Ascending aorta (tissue), 2 donors: ENCODE measurements around the gene CRACR2B. TPM values are rescaled to one million over a fixed set of nuclear protein-coding genes. Genes with fewer than 3 reads are reported as not detected.
A peak's percentile ranks its signal among the peaks of the same experiment; 100 is the strongest.

Experiments used
- DNase-seq, 2 donors: peaks; one replicate each; pipeline ENCODE4 v3.0.0-alpha.2; 2019; ENCODE audit warnings: low spot score in 2 of 2
- H3K27ac ChIP-seq, 2 donors: fragments of 200-600 bp; sonication (generic); one replicate each; pipeline ENCODE4 v1.5.1; 2016 to 2017; ENCODE audit warnings: mild to moderate bottlenecking in 1 of 2
- H3K27me3 ChIP-seq: fragments of 200-600 bp; sonication (generic); one replicate; pipeline ENCODE4 v1.5.1; 2017
- H3K36me3 ChIP-seq, 2 donors: fragments of 200-600 bp; sonication (generic); one replicate each; pipeline ENCODE4 v1.5.1; 2016
- H3K4me1 ChIP-seq, 2 donors: fragments of 200-600 bp; sonication (generic); one replicate each; pipeline ENCODE4 v1.5.1; 2016 to 2017; ENCODE audit warnings: mild to moderate bottlenecking in 1 of 2
- H3K4me3 ChIP-seq, 2 donors: fragments of 200-600 bp; sonication (generic); one replicate each; pipeline ENCODE4 v1.5.1; 2016 to 2017; ENCODE audit warnings: mild to moderate bottlenecking in 1 of 2
- H3K9me3 ChIP-seq, 2 donors: fragments of 200-600 bp; sonication (generic); one replicate each; pipeline ENCODE4 v1.5.1; 2016
- CTCF ChIP-seq, 3 experiments: fragments of 200-600 bp in 2 of 3; fragments of 450-650 bp in 1 of 3; sonication (generic) in 2 of 3; IDR thresholded peaks; one replicate each; pipeline ENCODE4 v1.5.1; 2016 to 2019; ENCODE audit warnings: antibody characterized with exemption in 3 of 3, mild to moderate bottlenecking in 1 of 3, moderate library complexity in 1 of 3
- intact Hi-C: fragments of 100-400 bp; cut with DNase I; formaldehyde crosslinking; loops from one replicate; pipeline ENCODE4 v1.15.1; 2023
- total RNA-seq: library from RNA; depleted of rRNA; stranded (reverse); fragments of >200 nt; gene quantifications from one replicate; pipeline ENCODE4 v1.1.0, GENCODE V29; 2016

The CRACR2B gene
- total RNA-seq, 1 donor from 2014 or later, result 20.5 TPM

- H3K27ac ChIP-seq, result peak overlapping the region; percentile 92 to 95
- intact Hi-C loops, result loop anchor here (10.0 kb wide), 2 partner anchors 713 to 923 kb away; partner anchors contain the start of gene CTSD
- DNase-seq, result no peak
- no peak for TF ChIP-seq CTCF (IDR thresholded peaks at IDR 0.05)
- H3K27me3 ChIP-seq, result no peaks in the 10 kb centered on the region
- H3K36me3 ChIP-seq, result peaks cover 33 to 37% of the 10 kb centered on the region in 2 donors
- peak overlapping the region; percentile 94 to 98 for H3K4me3 ChIP-seq
- H3K9me3 ChIP-seq, result no peaks in the 10 kb centered on the region
- peaks cover 36 to 41% of the 10 kb centered on the region in 2 donors for H3K4me1 ChIP-seq
Measured at GRCh38 chr11:841981-842369, 14.3 kb downstream of the CRACR2B start.

- intact Hi-C loops, result loop anchor here (10.0 kb wide), 2 partner anchors 712 to 922 kb away; partner anchors contain the start of gene CTSD
- Histone ChIP-seq H3K9me3 (no peaks in the 10 kb centered on the region), H3K27me3 (no peaks in the 10 kb centered on the region), H3K4me3 (peak within 1 kb of the TSS; percentile 94 to 98), H3K4me1 (peaks cover 36 to 41% of the 10 kb centered on the region in 2 donors), H3K27ac (peak within 1 kb of the TSS; percentile 92 to 95), H3K36me3 (peaks cover 28 to 32% of the 10 kb centered on the region in 2 donors)
- DNase-seq, result peak in 1 of 2 donors; percentile 93
- no peak for TF ChIP-seq CTCF (IDR thresholded peaks at IDR 0.05)
Measured at GRCh38 chr11:842370-843002, 14.8 kb downstream of the CRACR2B start, which contains the start of the genes POLR2L and TSPAN4. POLR2L (minus strand) TSS chr11:842529; CDS start chr11:842508, 21 bp downstream. TSPAN4 (plus strand) TSS chr11:842852; CDS start chr11:850305, 7,453 bp downstream.

- intact Hi-C loops, result loop anchor here (10.0 kb wide), 2 partner anchors 712 to 922 kb away; partner anchors contain the start of gene CTSD
- peak overlapping the region; percentile 94 to 98 for H3K4me3 ChIP-seq
- H3K27ac ChIP-seq, result peak overlapping the region; percentile 92 to 95
- no peak for DNase-seq
- no peaks in the 10 kb centered on the region for H3K27me3 ChIP-seq
- no peak for TF ChIP-seq CTCF (IDR thresholded peaks at IDR 0.05)
- peaks cover 20 to 24% of the 10 kb centered on the region in 2 donors for H3K36me3 ChIP-seq
- H3K9me3 ChIP-seq, result no peaks in the 10 kb centered on the region
- H3K4me1 ChIP-seq, result peaks cover 39 to 44% of the 10 kb centered on the region in 2 donors
Measured at GRCh38 chr11:843086-843734, 15.5 kb downstream of the CRACR2B start.

GRCh38 chr11:843818-844692, 16.3 kb downstream of the CRACR2B start:
- Histone ChIP-seq H3K36me3 (peaks cover 12 to 16% of the 10 kb centered on the region in 2 donors), H3K27ac (peak overlapping the region; percentile 92 to 95), H3K4me3 (peak overlapping the region; percentile 94 to 98), H3K27me3 (no peaks in the 10 kb centered on the region), H3K4me1 (peaks cover 48 to 52% of the 10 kb centered on the region in 2 donors), H3K9me3 (no peaks in the 10 kb centered on the region)
- intact Hi-C loops, result loop anchor here (1.0 to 10.0 kb wide), 3 partner anchors 10 to 921 kb away; partner anchors contain the start of gene CTSD
- DNase-seq, result peak; percentile 89 to 96
- peak in 2 of 3 experiments; percentile 3 to 20 for TF ChIP-seq CTCF (IDR thresholded peaks at IDR 0.05)
